ENCODE results near the gene NFATC3.

- TF ChIP-seq CTCF (IDR thresholded peaks at IDR 0.05): no peak
- TF ChIP-seq EZH2 (IDR thresholded peaks at IDR 0.05; ENCODE audit: borderline replicate concordance, insufficient read depth, low read depth, low read length, poor library complexity, severe bottlenecking): no peak
Measured at GRCh38 chr16:68066763-68067162, 18.4 kb upstream of the NFATC3 start.

All from B cell (primary cell).